GM20000 (cell line): ENCODE results near the gene KIF26B.

Experiments used
- DNase-seq: peaks from one replicate; pipeline ENCODE4 v3.0.0; 2012; ENCODE audit warnings: low spot score
- CTCF ChIP-seq: IDR thresholded peaks from 2 replicates; pipeline ENCODE4 v1.5.1; 2012; ENCODE audit warnings: mild to moderate bottlenecking, control low read depth; ENCODE audit errors: extremely low read depth, missing control alignments

Gene KIF26B

GRCh38 chr1:245407983-245408382 is 253.2 kb downstream of the KIF26B start:
- no peak for DNase-seq
- TF ChIP-seq CTCF = no peak

- no peak for DNase-seq
- TF ChIP-seq CTCF = no peak
Observed at GRCh38 chr1:245409341-245410195, 254.8 kb downstream of the KIF26B start.

- no peak for DNase-seq
- TF ChIP-seq CTCF = no peak
Observed at GRCh38 chr1:245411245-245412036, 256.7 kb downstream of the KIF26B start.

GRCh38 chr1:245412306-245412705 is 257.5 kb downstream of the KIF26B start:
- DNase-seq = no peak
- no peak for TF ChIP-seq CTCF

GRCh38 chr1:245416781-245417180 is 262.0 kb downstream of the KIF26B start:
- DNase-seq = no peak
- TF ChIP-seq CTCF = no peak

- DNase-seq = no peak
- TF ChIP-seq CTCF = no peak
Observed at GRCh38 chr1:245418077-245418476, 263.3 kb downstream of the KIF26B start.

GRCh38 chr1:245419461-245419978 is 264.7 kb downstream of the KIF26B start:
- no peak for TF ChIP-seq CTCF
- no peak for DNase-seq
